HG02571 (cell line): ENCODE measurements around the gene SIPA1L3.
"Not testable (repeated sequence)": the region's sequence is repeated elsewhere in the genome, so short reads cannot be mapped to it uniquely, and the experiment has no call there.

Experiments
- ATAC-seq: cut with Tn5 transposase; IDR thresholded peaks from one replicate; pipeline ENCODE4 v1.9.1; 2021; ENCODE audit warnings: mild to moderate bottlenecking, moderate library complexity; ENCODE audit not compliant: unreplicated experiment

Gene SIPA1L3

GRCh38 chr19:38015761-38016160, 108.8 kb downstream of the SIPA1L3 start:
- ATAC-seq, result no peak

GRCh38 chr19:38017401-38018151, 110.6 kb downstream of the SIPA1L3 start:
- no peak for ATAC-seq

- no peak for ATAC-seq
These were observed 111.8 kb downstream of the SIPA1L3 start for GRCh38 chr19:38018694-38019395.

GRCh38 chr19:38019396-38019724, 112.4 kb downstream of the SIPA1L3 start:
- ATAC-seq, result no peak

GRCh38 chr19:38020311-38020710, 113.3 kb downstream of the SIPA1L3 start:
- no peak for ATAC-seq

- ATAC-seq, result no peak
These were observed 114.3 kb downstream of the SIPA1L3 start for GRCh38 chr19:38021352-38021751.

- no peak for ATAC-seq
These were observed 116.0 kb downstream of the SIPA1L3 start for GRCh38 chr19:38022791-38023670.

- no peak for ATAC-seq
These were observed 116.9 kb downstream of the SIPA1L3 start for GRCh38 chr19:38023671-38024541.

- ATAC-seq, result no peak
These were observed 118.2 kb downstream of the SIPA1L3 start for GRCh38 chr19:38024992-38025908.

- ATAC-seq, result no peak
These were observed 118.9 kb downstream of the SIPA1L3 start for GRCh38 chr19:38025909-38026307.

GRCh38 chr19:38028913-38029510, 122.0 kb downstream of the SIPA1L3 start:
- no peak for ATAC-seq

GRCh38 chr19:38030001-38030400, 123.0 kb downstream of the SIPA1L3 start:
- ATAC-seq, result not testable (repeated sequence)

- ATAC-seq, result no peak
These were observed 123.8 kb downstream of the SIPA1L3 start for GRCh38 chr19:38030686-38031422.

- ATAC-seq, result no peak
These were observed 124.4 kb downstream of the SIPA1L3 start for GRCh38 chr19:38031423-38031770.

- no peak for ATAC-seq
These were observed 125.1 kb downstream of the SIPA1L3 start for GRCh38 chr19:38032151-38032550.

- no peak for ATAC-seq
These were observed 125.9 kb downstream of the SIPA1L3 start for GRCh38 chr19:38032951-38033350.

- ATAC-seq, result peak; percentile 64
These were observed 126.9 kb downstream of the SIPA1L3 start for GRCh38 chr19:38033658-38034491.

- ATAC-seq, result no peak
These were observed 127.5 kb downstream of the SIPA1L3 start for GRCh38 chr19:38034492-38034860.
